CD4-positive, alpha-beta T cell (primary cell): Measurements from ENCODE around the gene SYTL3. TPM values are rescaled to one million over a fixed set of nuclear protein-coding genes. Genes with fewer than 3 reads are reported as not detected.

Experiments
- ATAC-seq: fragments of 200-7000 bp; cut with Tn5 transposase; one replicate; pipeline ENCODE4 v1.10.0; 2022; ENCODE audit warnings: mild to moderate bottlenecking; ENCODE audit not compliant: poor library complexity
- CTCF ChIA-PET: fragments of 350-600 bp; sonication (Branson Sonifier 250); formaldehyde crosslinking; loops from one replicate; lab custom pipeline; 2021; ENCODE audit warnings: antibody characterized with exemption, inconsistent platforms; lab: Charles Lee
- POLR2A ChIA-PET: fragments of 350-600 bp; sonication (Branson Sonifier 250); formaldehyde crosslinking; loops from one replicate; lab custom pipeline; 2021; ENCODE audit warnings: antibody characterized with exemption, inconsistent platforms; lab: Charles Lee
- DNase-seq, 14 experiments: peaks; one replicate each; pipeline ENCODE4 v3.0.0-alpha.2; 2013 to 2020; ENCODE audit warnings: mixed read lengths in 2 of 14
- H3K27ac ChIP-seq, 2 donors: one replicate each; pipeline versions ENCODE4 v1.5.1 to v1.7.0; 2013; ENCODE audit warnings: low read length in 2 of 2, low read depth in 1 of 2, mild to moderate bottlenecking in 1 of 2
- H3K27me3 ChIP-seq, 2 experiments: 1 replicate in 1 of 2; 2 replicates in 1 of 2; pipeline versions ENCODE4 v1.6.1 to v1.7.0; 2013; ENCODE audit warnings: low read length in 2 of 2, control low read depth in 1 of 2, mild to moderate bottlenecking in 1 of 2, moderate library complexity in 1 of 2; ENCODE audit not compliant: insufficient read depth in 2 of 2, control insufficient read depth in 1 of 2
- H3K36me3 ChIP-seq: one replicate; pipeline ENCODE4 v1.6.1; 2013; ENCODE audit warnings: low read length, control low read depth; ENCODE audit not compliant: insufficient read depth
- H3K4me1 ChIP-seq: one replicate; pipeline ENCODE4 v1.6.1; 2013; ENCODE audit warnings: low read length, control low read depth; ENCODE audit not compliant: insufficient read depth
- H3K4me3 ChIP-seq: one replicate; pipeline ENCODE4 v1.5.1; 2013; ENCODE audit warnings: mild to moderate bottlenecking, low read length, moderate library complexity
- H3K9me3 ChIP-seq, 2 experiments: 1 replicate in 1 of 2; 2 replicates in 1 of 2; pipeline versions ENCODE4 v1.6.1 to v1.7.0; 2013; ENCODE audit warnings: low read length in 2 of 2, mild to moderate bottlenecking in 2 of 2, control low read depth in 1 of 2, moderate library complexity in 1 of 2; ENCODE audit not compliant: control insufficient read depth in 1 of 2, insufficient read depth in 1 of 2
- H3K27ac Mint-ChIP-seq: one replicate; pipeline ENCODE4 v1.8.0; 2020; ENCODE audit warnings: mixed read lengths
- H3K27me3 Mint-ChIP-seq: one replicate; pipeline ENCODE4 v1.8.0; 2021; ENCODE audit warnings: mixed read lengths
- H3K36me3 Mint-ChIP-seq: one replicate; pipeline ENCODE4 v1.8.0; 2021; ENCODE audit warnings: low read depth, mixed read lengths
- H3K4me1 Mint-ChIP-seq: one replicate; pipeline ENCODE4 v1.8.0; 2021; ENCODE audit warnings: low read depth, mixed read lengths
- H3K4me3 Mint-ChIP-seq: one replicate; pipeline ENCODE4 v1.8.0; 2020; ENCODE audit warnings: mild to moderate bottlenecking, mixed read lengths
- H3K9me3 Mint-ChIP-seq: one replicate; pipeline ENCODE4 v1.8.0; 2020; ENCODE audit warnings: mixed read lengths
- intact Hi-C, 2 experiments: fragments of 100-400 bp; cut with DNase I in 1 of 2; cut with micrococcal nuclease in 1 of 2; formaldehyde crosslinking; loops; one replicate each; pipeline versions ENCODE4 v1.15.1 to v1.9.0; 2023 to 2025; cut with DNase I, micrococcal nuclease
- total RNA-seq, 174 experiments: library from RNA in 2 of 174; stranded (reverse) in 2 of 174; gene quantifications; one replicate each; pipeline ENCODE4 v1.2.3 and lab custom pipeline; 2021 to 2026
- TF ChIP-seq, protein P1 (sequence below): fragments of 200-600 bp; IDR thresholded peaks from one replicate; pipeline ENCODE4 v1.8.0; 2022; ENCODE audit warnings: antibody characterized with exemption, mild to moderate bottlenecking

Gene SYTL3
- total RNA-seq, 2 experiments from 2014 or later, result 41.2 to 42.7 TPM

GRCh38 chr6:158609455-158610155, 40.2 kb upstream of the SYTL3 start:
- no peaks in the 10 kb centered on the region for H3K27me3 Mint-ChIP-seq
- no peaks in the 10 kb centered on the region for H3K27me3 ChIP-seq
- H3K36me3 Mint-ChIP-seq, result peaks cover 87% of the 10 kb centered on the region
- H3K9me3 Mint-ChIP-seq, result no peaks in the 10 kb centered on the region
- no peak for DNase-seq
- H3K36me3 ChIP-seq, result peaks cover 90% of the 10 kb centered on the region
- no peaks in the 10 kb centered on the region for H3K4me1 ChIP-seq
- no peak overlapping the region for H3K27ac ChIP-seq
- ChIA-PET CTCF (no interaction called here), POLR2A (no interaction called here)
- intact Hi-C loops, result no loop called here
- no peaks in the 10 kb centered on the region for H3K9me3 ChIP-seq
- no peak for ATAC-seq
- H3K27ac Mint-ChIP-seq, result no peak overlapping the region
- H3K4me1 Mint-ChIP-seq, result peaks cover 5% of the 10 kb centered on the region
- H3K4me3 Mint-ChIP-seq, result no peak overlapping the region
- no peak overlapping the region for H3K4me3 ChIP-seq
- TF ChIP-seq, protein P1, sequence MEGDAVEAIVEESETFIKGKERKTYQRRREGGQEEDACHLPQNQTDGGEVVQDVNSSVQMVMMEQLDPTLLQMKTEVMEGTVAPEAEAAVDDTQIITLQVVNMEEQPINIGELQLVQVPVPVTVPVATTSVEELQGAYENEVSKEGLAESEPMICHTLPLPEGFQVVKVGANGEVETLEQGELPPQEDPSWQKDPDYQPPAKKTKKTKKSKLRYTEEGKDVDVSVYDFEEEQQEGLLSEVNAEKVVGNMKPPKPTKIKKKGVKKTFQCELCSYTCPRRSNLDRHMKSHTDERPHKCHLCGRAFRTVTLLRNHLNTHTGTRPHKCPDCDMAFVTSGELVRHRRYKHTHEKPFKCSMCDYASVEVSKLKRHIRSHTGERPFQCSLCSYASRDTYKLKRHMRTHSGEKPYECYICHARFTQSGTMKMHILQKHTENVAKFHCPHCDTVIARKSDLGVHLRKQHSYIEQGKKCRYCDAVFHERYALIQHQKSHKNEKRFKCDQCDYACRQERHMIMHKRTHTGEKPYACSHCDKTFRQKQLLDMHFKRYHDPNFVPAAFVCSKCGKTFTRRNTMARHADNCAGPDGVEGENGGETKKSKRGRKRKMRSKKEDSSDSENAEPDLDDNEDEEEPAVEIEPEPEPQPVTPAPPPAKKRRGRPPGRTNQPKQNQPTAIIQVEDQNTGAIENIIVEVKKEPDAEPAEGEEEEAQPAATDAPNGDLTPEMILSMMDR, result no peak

DNA sequence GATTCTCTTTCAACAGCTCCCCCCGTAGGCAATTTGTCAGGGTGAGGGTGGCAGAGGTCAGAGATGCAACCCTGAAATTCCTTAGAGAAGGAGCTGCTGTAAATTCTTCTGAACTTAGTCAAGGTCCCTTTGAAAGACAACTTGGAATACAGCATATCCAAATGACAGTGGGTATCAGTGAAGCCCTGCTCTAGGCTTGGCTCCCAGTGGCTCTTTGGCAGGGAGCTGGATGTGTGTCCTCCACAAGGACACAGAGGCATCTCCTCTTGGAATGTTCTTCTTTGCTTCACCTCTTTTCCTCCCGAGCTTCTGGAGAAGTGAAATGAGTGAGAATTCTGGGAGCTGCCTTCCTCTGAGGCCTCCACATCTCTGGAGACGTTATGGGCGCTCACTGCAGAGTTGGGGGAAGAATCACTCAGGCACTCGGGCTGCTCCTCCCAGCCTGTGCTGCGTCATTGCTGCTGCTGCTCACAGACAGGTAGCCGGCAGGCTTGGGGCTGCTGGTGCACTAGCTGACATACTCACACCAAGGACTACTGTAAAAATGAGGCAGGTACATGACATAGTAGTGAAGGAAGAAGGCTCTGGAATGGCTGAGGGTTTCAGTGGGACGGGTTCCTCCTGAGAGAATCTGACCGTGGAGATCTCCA, 39.4 kb upstream of the SYTL3 start:
- Mint-ChIP-seq H3K27me3 (no peaks in the 10 kb centered on the region), H3K4me1 (peaks cover 1% of the 10 kb centered on the region), H3K4me3 (no peak overlapping the region), H3K9me3 (no peaks in the 10 kb centered on the region), H3K36me3 (peaks cover 91% of the 10 kb centered on the region), H3K27ac (no peak overlapping the region)
- intact Hi-C loops, result no loop called here
- peaks cover 85% of the 10 kb centered on the region for H3K36me3 ChIP-seq
- TF ChIP-seq, protein P1, result no peak
- DNase-seq (no peak), ATAC-seq (no peak)
- no peak overlapping the region for H3K4me3 ChIP-seq
- CTCF ChIA-PET, result no interaction called here
- H3K4me1 ChIP-seq, result no peaks in the 10 kb centered on the region
- POLR2A ChIA-PET, result no interaction called here
- H3K9me3 ChIP-seq, result no peaks in the 10 kb centered on the region
- H3K27ac ChIP-seq, result no peak overlapping the region
- no peaks in the 10 kb centered on the region for H3K27me3 ChIP-seq

- DNase-seq (no peak), ATAC-seq (no peak)
- Mint-ChIP-seq H3K27ac (no peak overlapping the region), H3K4me3 (no peak overlapping the region), H3K4me1 (no peaks in the 10 kb centered on the region), H3K9me3 (no peaks in the 10 kb centered on the region), H3K36me3 (peaks cover 91% of the 10 kb centered on the region), H3K27me3 (no peaks in the 10 kb centered on the region)
- no peaks in the 10 kb centered on the region for H3K27me3 ChIP-seq
- TF ChIP-seq, protein P1, result no peak
- no peaks in the 10 kb centered on the region for H3K9me3 ChIP-seq
- ChIA-PET POLR2A (no interaction called here), CTCF (no interaction called here)
- no peak overlapping the region for H3K4me3 ChIP-seq
- no peak overlapping the region for H3K27ac ChIP-seq
- intact Hi-C loops, result no loop called here
- no peaks in the 10 kb centered on the region for H3K4me1 ChIP-seq
- peaks cover 79% of the 10 kb centered on the region for H3K36me3 ChIP-seq
These were observed 38.8 kb upstream of the SYTL3 start for GRCh38 chr6:158611039-158611438.
